HCT116 (cell line): ENCODE measurements around the gene SMIM35. TPM values are rescaled to one million over a fixed set of nuclear protein-coding genes. Genes with fewer than 3 reads are reported as not detected.

Experiments used
- ATAC-seq: fragments of 200-7000 bp; cut with Tn5 transposase; 2 replicates; pipeline ENCODE4 v1.9.1; 2020; ENCODE audit warnings: mild to moderate bottlenecking, moderate library complexity
- BruUV-seq: library from RNA; stranded (reverse); fragments of 400-500 nt; replicated peaks from 2 replicates; lab custom pipeline; 2021; lab: Mats Ljungman, UMichigan
- CTCF ChIA-PET: fragments of 300-600 bp; sonication (Branson Sonifier 250); formaldehyde crosslinking; loops from one replicate; lab custom pipeline; 2021; ENCODE audit warnings: antibody characterized with exemption; lab: Charles Lee
- POLR2A ChIA-PET: fragments of 300-600, 350-600 bp; sonication (Branson Sonifier 250); formaldehyde crosslinking; loops from one replicate; lab custom pipeline; 2021; ENCODE audit warnings: antibody characterized with exemption; lab: Charles Lee
- RAD21 ChIA-PET, 2 experiments: fragments of 300-600 bp; sonication (Branson Sonifier 250); formaldehyde crosslinking; loops; one replicate each; lab custom pipeline; 2023; ENCODE audit warnings: low total read pairs in 2 of 2; ENCODE audit not compliant: uncharacterized antibody in 2 of 2, unreplicated experiment in 2 of 2, low non-redundant PET in 1 of 2; lab: Charles Lee
- DNase-seq: peaks from one replicate; pipeline ENCODE4 v3.0.0-alpha.2; 2010; ENCODE audit warnings: low read depth, low spot score
- H2AFZ ChIP-seq: fragments of 200-600 bp; shearing (Covaris generic), sonication (generic); 2 replicates; pipeline ENCODE4 v1.6.1; 2017; ENCODE audit warnings: low read depth, mixed run types, mixed read lengths, antibody characterized with exemption, low read length; ENCODE audit not compliant: poor library complexity, severe bottlenecking
- H3K27ac ChIP-seq: 2 replicates; pipeline ENCODE4 v1.5.1; 2012; ENCODE audit warnings: low read depth, low read length
- H3K27me3 ChIP-seq: fragments of 200-600 bp; sonication (generic); 2 replicates; pipeline ENCODE4 v1.6.1; 2016; ENCODE audit warnings: mixed run types, low read length, mixed read lengths; ENCODE audit not compliant: insufficient read depth
- H3K36me3 ChIP-seq, 2 experiments: fragments of 200-500 bp in 1 of 2; fragments of 200-600 bp in 1 of 2; sonication (Bioruptor generic) in 1 of 2; sonication (generic) in 1 of 2; 2 replicates each; pipeline versions ENCODE4 v1.5.1 to v1.6.1; 2014 to 2016; ENCODE audit warnings: low read length in 2 of 2, inconsistent platforms in 1 of 2, mixed read lengths in 1 of 2, mixed run types in 1 of 2; ENCODE audit not compliant: insufficient read depth in 2 of 2, control insufficient read depth in 1 of 2
- H3K4me1 ChIP-seq, 2 experiments: fragments of 200-600 bp in 1 of 2; sonication (generic) in 1 of 2; 2 replicates each; pipeline versions ENCODE4 v1.5.1 to v1.6.1; 2012 to 2017; ENCODE audit warnings: low read length in 2 of 2, inconsistent platforms in 1 of 2, mild to moderate bottlenecking in 1 of 2, mixed read lengths in 1 of 2, mixed run types in 1 of 2, moderate library complexity in 1 of 2; ENCODE audit not compliant: insufficient read depth in 2 of 2, control insufficient read depth in 1 of 2
- H3K4me2 ChIP-seq: fragments of 200-600 bp; sonication (generic); 2 replicates; pipeline ENCODE4 v1.6.1; 2017; ENCODE audit warnings: mixed run types, low read length, mixed read lengths
- H3K4me3 ChIP-seq, 2 experiments: fragments of 200-600 bp in 1 of 2; sonication (generic) in 1 of 2; replicated peaks in 1 of 2; 2 replicates each; pipeline ENCODE4 v1.5.1; 2011 to 2016; ENCODE audit warnings: low read length in 2 of 2, control low read depth in 1 of 2, low read depth in 1 of 2, mild to moderate bottlenecking in 1 of 2, mixed read lengths in 1 of 2, mixed run types in 1 of 2
- H3K79me2 ChIP-seq: fragments of 200-600 bp; sonication (generic); 2 replicates; pipeline ENCODE4 v1.6.1; 2017; ENCODE audit warnings: mild to moderate bottlenecking, mixed run types, low read length, moderate library complexity, mixed read lengths; ENCODE audit not compliant: insufficient read depth
- H3K9ac ChIP-seq: fragments of 200-600 bp; sonication (generic); 2 replicates; pipeline ENCODE4 v1.6.1; 2016; ENCODE audit warnings: low read length, mixed read lengths
- H3K9me2 ChIP-seq: fragments of 200-600 bp; sonication (generic), shearing (Covaris generic); 2 replicates; pipeline ENCODE4 v1.6.1; 2017; ENCODE audit warnings: mixed run types, mild to moderate bottlenecking, moderate library complexity; ENCODE audit not compliant: insufficient read depth
- H3K9me3 ChIP-seq, 2 experiments: fragments of 200-500 bp in 1 of 2; fragments of 200-600 bp in 1 of 2; sonication (Bioruptor generic) in 1 of 2; sonication (generic) in 1 of 2; 2 replicates each; pipeline ENCODE4 v1.6.1; 2014 to 2017; ENCODE audit warnings: low read length in 2 of 2, mixed read lengths in 2 of 2, inconsistent platforms in 1 of 2, low read depth in 1 of 2, mild to moderate bottlenecking in 1 of 2, mixed run types in 1 of 2, moderate library complexity in 1 of 2; ENCODE audit not compliant: control insufficient read depth in 1 of 2, insufficient read depth in 1 of 2
- H4K20me1 ChIP-seq: fragments of 200-600 bp; sonication (generic), shearing (Covaris generic); 2 replicates; pipeline ENCODE4 v1.6.1; 2017; ENCODE audit warnings: mixed run types, mild to moderate bottlenecking, moderate library complexity; ENCODE audit not compliant: insufficient read depth
- ATF3 ChIP-seq: IDR thresholded peaks from 2 replicates; pipeline ENCODE4 v1.6.1; 2012
- CTCF ChIP-seq, 3 experiments: fragments of 200-600 bp in 1 of 3; sonication (generic) in 1 of 3; IDR thresholded peaks in 2 of 3; conservative IDR thresholded peaks in 1 of 3; 2 replicates each; pipeline ENCODE4 v1.5.1; 2012 to 2017; ENCODE audit warnings: low read depth in 2 of 3, low read length in 2 of 3, antibody characterized with exemption in 1 of 3, borderline replicate concordance in 1 of 3, control low read depth in 1 of 3, mild to moderate bottlenecking in 1 of 3, mixed read lengths in 1 of 3, mixed run types in 1 of 3, moderate library complexity in 1 of 3; ENCODE audit not compliant: insufficient read depth in 1 of 3
- EZH2 ChIP-seq: fragments of 200-600 bp; sonication (generic); IDR thresholded peaks from 2 replicates; pipeline ENCODE4 v1.6.1; 2017; ENCODE audit warnings: antibody characterized with exemption, mixed run types
- JUND ChIP-seq: IDR thresholded peaks from 2 replicates; pipeline ENCODE4 v1.6.1; 2012
- MAX ChIP-seq: IDR thresholded peaks from 2 replicates; pipeline ENCODE4 v1.6.1; 2012
- POLR2AphosphoS5 ChIP-seq: IDR thresholded peaks from 2 replicates; pipeline ENCODE4 v1.6.1; 2011; ENCODE audit warnings: mild to moderate bottlenecking, low read depth, low read length, moderate library complexity
- RAD21 ChIP-seq: IDR thresholded peaks from 2 replicates; pipeline ENCODE4 v1.6.1; 2012; ENCODE audit warnings: low read depth, mild to moderate bottlenecking
- SIN3A ChIP-seq: IDR thresholded peaks from 2 replicates; pipeline ENCODE4 v1.6.1; 2012; ENCODE audit warnings: low read depth
- SP1 ChIP-seq: IDR thresholded peaks from 2 replicates; pipeline ENCODE4 v1.6.1; 2012; ENCODE audit warnings: low read depth
- TCF7L2 ChIP-seq: IDR thresholded peaks from 2 replicates; pipeline ENCODE4 v1.7.0; 2011; ENCODE audit warnings: borderline replicate concordance, inconsistent platforms; ENCODE audit not compliant: insufficient read depth, insufficient read length; ENCODE audit errors: extremely low read depth
- ZFX ChIP-seq: fragments of 450-650 bp; IDR thresholded peaks from 2 replicates; pipeline ENCODE4 v1.6.1; 2017
- intact Hi-C: fragments of 100-400 bp; cut with micrococcal nuclease; formaldehyde crosslinking; loops from 2 replicates; pipeline ENCODE4 v1.10.0; 2022
- total RNA-seq: library from RNA; stranded (reverse); gene quantifications from one replicate; pipeline ENCODE4 v1.2.1, GENCODE V29; 2021; ENCODE audit not compliant: unreplicated experiment
- TF ChIP-seq, protein P1 (sequence below): IDR thresholded peaks from 2 replicates; pipeline ENCODE4 v1.6.1; 2012; ENCODE audit warnings: low read depth

The SMIM35 gene
- total RNA-seq, 1 experiment from 2014 or later, result not detected

- no peak overlapping the region for H2AFZ ChIP-seq
- intact Hi-C loops, result no loop called here
- no peaks in the 10 kb centered on the region for H3K27me3 ChIP-seq
- no peaks in the 10 kb centered on the region for H3K4me1 ChIP-seq
- H3K9me3 ChIP-seq, result no peaks in the 10 kb centered on the region
- no peaks in the 10 kb centered on the region for H3K79me2 ChIP-seq
- no TSS peak for BruUV-seq
- DNase-seq (no peak), ATAC-seq (no peak)
- TF ChIP-seq, protein P1, sequence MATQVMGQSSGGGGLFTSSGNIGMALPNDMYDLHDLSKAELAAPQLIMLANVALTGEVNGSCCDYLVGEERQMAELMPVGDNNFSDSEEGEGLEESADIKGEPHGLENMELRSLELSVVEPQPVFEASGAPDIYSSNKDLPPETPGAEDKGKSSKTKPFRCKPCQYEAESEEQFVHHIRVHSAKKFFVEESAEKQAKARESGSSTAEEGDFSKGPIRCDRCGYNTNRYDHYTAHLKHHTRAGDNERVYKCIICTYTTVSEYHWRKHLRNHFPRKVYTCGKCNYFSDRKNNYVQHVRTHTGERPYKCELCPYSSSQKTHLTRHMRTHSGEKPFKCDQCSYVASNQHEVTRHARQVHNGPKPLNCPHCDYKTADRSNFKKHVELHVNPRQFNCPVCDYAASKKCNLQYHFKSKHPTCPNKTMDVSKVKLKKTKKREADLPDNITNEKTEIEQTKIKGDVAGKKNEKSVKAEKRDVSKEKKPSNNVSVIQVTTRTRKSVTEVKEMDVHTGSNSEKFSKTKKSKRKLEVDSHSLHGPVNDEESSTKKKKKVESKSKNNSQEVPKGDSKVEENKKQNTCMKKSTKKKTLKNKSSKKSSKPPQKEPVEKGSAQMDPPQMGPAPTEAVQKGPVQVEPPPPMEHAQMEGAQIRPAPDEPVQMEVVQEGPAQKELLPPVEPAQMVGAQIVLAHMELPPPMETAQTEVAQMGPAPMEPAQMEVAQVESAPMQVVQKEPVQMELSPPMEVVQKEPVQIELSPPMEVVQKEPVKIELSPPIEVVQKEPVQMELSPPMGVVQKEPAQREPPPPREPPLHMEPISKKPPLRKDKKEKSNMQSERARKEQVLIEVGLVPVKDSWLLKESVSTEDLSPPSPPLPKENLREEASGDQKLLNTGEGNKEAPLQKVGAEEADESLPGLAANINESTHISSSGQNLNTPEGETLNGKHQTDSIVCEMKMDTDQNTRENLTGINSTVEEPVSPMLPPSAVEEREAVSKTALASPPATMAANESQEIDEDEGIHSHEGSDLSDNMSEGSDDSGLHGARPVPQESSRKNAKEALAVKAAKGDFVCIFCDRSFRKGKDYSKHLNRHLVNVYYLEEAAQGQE, result no peak
- TF ChIP-seq ZFX, result no peak
- TF ChIP-seq SIN3A, result no peak
- TF ChIP-seq RAD21, result no peak
- no peak for TF ChIP-seq JUND
- TF ChIP-seq TCF7L2, result no peak
- no peak for TF ChIP-seq SP1
- no peak for TF ChIP-seq MAX
- TF ChIP-seq POLR2AphosphoS5, result no peak
- TF ChIP-seq CTCF (IDR thresholded peaks at IDR 0.05 in 2 of 3, conservative IDR thresholded peaks at IDR 0.05 in 1 of 3; ENCODE audit: borderline replicate concordance in 1 of 3, insufficient read depth in 1 of 3, low read depth in 2 of 3, low read length in 2 of 3), result no peak
- no peak for TF ChIP-seq EZH2
- TF ChIP-seq ATF3, result no peak
- H3K4me3 ChIP-seq, result no peak overlapping the region
- RAD21 ChIA-PET, result no interaction called here
- H3K9me2 ChIP-seq, result no peaks in the 10 kb centered on the region
- H3K27ac ChIP-seq, result no peak overlapping the region
- H3K9ac ChIP-seq, result no peak overlapping the region
- POLR2A ChIA-PET, result no interaction called here
- H3K4me2 ChIP-seq, result no peak overlapping the region
- CTCF ChIA-PET, result no interaction called here
- no peaks in the 10 kb centered on the region for H4K20me1 ChIP-seq
- H3K36me3 ChIP-seq, result no peaks in the 10 kb centered on the region
Observed at GRCh38 chr11:118002541-118003423, 84.0 kb downstream of the SMIM35 start.
